Left ventricle myocardium inferior (tissue), 1 donor: ENCODE measurements around the gene PNLIP. TPM values are rescaled to one million over a fixed set of nuclear protein-coding genes. Genes with fewer than 3 reads are reported as not detected.

Experiments
- DNase-seq: peaks from one replicate; pipeline ENCODE4 v3.0.0-alpha.2; 2020
- H3K27ac ChIP-seq: fragments of 200-600 bp; replicated peaks from 2 replicates; pipeline ENCODE4 v1.8.0; 2021
- H3K27me3 ChIP-seq: fragments of 200-600 bp; 2 replicates; pipeline ENCODE4 v1.8.0; 2021; ENCODE audit warnings: low read depth
- H3K36me3 ChIP-seq: fragments of 200-600 bp; 2 replicates; pipeline ENCODE4 v1.8.0; 2021
- H3K4me1 ChIP-seq: fragments of 200-600 bp; 2 replicates; pipeline ENCODE4 v1.8.0; 2021
- H3K4me3 ChIP-seq: fragments of 200-600 bp; 2 replicates; pipeline ENCODE4 v1.8.0; 2021; ENCODE audit warnings: mild to moderate bottlenecking, moderate library complexity
- H3K9me3 ChIP-seq: fragments of 200-600 bp; replicated peaks from 2 replicates; pipeline ENCODE4 v1.8.0; 2021
- intact Hi-C: fragments of 100-400 bp; cut with micrococcal nuclease; formaldehyde crosslinking; loops from one replicate; pipeline ENCODE4 v1.11.0; 2022
- total RNA-seq: library from RNA; stranded (reverse); fragmentation: NEBNext Ultra II Directional; extraction: Animal tissue kit (Norgen Biotek cat#: 25700); gene quantifications from one replicate; pipeline ENCODE4 v1.2.1, GENCODE V29; 2021
- TF ChIP-seq, protein P1 (sequence below): fragments of 200-600 bp; IDR thresholded peaks from 2 replicates; pipeline ENCODE4 v1.8.0; 2021; ENCODE audit warnings: antibody characterized with exemption, mild to moderate bottlenecking, borderline replicate concordance
- donor health status: DM: no; HTN: yes; CAD: no; lungs with severe emphysema.

PNLIP gene
- total RNA-seq, 1 donor from 2014 or later, result not detected

DNA sequence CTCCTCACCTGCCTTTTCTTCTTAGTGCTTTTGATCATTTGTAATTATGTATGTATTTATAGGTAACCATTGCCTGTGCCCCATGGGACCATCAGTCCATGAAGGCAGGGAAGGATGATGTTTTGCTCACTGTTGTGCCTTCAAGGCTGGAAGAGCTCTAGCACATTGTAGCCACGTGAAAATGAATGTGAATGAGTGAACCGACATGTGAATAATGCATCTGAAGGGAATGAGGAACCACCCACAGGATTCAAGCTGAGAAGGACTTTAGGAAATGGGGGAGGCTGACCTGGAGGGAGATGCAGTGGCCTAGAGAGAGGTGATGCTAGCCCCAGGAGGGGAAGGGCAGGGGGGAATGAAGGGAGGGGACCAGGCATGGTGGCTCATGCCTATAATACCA is 69.1 kb downstream of the PNLIP start:
- Histone ChIP-seq H3K4me3 (no peak overlapping the region), H3K9me3 (peaks cover 6% of the 10 kb centered on the region), H3K4me1 (peaks cover under 1% of the 10 kb centered on the region), H3K27me3 (peaks cover 43% of the 10 kb centered on the region), H3K27ac (no peak overlapping the region), H3K36me3 (no peaks in the 10 kb centered on the region)
- intact Hi-C loops, result no loop called here
- DNase-seq, result no peak
- TF ChIP-seq, protein P1, sequence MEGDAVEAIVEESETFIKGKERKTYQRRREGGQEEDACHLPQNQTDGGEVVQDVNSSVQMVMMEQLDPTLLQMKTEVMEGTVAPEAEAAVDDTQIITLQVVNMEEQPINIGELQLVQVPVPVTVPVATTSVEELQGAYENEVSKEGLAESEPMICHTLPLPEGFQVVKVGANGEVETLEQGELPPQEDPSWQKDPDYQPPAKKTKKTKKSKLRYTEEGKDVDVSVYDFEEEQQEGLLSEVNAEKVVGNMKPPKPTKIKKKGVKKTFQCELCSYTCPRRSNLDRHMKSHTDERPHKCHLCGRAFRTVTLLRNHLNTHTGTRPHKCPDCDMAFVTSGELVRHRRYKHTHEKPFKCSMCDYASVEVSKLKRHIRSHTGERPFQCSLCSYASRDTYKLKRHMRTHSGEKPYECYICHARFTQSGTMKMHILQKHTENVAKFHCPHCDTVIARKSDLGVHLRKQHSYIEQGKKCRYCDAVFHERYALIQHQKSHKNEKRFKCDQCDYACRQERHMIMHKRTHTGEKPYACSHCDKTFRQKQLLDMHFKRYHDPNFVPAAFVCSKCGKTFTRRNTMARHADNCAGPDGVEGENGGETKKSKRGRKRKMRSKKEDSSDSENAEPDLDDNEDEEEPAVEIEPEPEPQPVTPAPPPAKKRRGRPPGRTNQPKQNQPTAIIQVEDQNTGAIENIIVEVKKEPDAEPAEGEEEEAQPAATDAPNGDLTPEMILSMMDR, result no peak

DNA sequence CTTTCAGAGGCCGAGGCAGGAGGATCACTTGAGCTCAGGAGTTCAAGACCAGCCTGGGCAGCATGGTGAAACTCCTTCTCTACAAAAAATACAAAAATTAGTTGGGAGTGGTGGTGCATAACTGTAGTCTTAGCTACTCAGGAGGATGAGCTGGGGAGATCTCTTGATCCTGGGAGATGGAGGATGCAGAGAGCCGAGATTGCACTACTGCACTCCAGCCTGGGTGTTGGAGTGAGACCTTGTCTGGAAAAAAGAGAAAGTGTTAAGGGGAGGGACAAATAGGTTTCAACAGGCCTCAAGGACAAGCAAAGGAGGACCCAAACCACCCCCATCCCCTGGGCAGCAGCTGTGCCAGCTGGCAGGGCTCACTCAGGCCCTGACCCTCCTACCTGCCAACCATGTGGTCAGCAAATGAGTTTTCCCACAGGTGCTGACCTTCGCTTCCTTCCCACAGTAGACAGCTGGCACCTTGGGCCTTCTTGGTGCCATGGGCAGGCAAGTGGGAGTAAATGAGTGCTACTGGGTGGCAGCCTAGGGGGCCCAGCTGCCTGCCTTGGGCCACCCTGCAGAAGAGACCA is 69.6 kb downstream of the PNLIP start:
- H3K4me3 ChIP-seq, result no peak overlapping the region
- no peak for DNase-seq
- TF ChIP-seq, protein P1, result no peak
- H3K4me1 ChIP-seq, result no peaks in the 10 kb centered on the region
- no peaks in the 10 kb centered on the region for H3K36me3 ChIP-seq
- intact Hi-C loops, result no loop called here
- H3K27ac ChIP-seq, result no peak overlapping the region
- peaks cover 38% of the 10 kb centered on the region for H3K27me3 ChIP-seq
- H3K9me3 ChIP-seq, result peaks cover 6% of the 10 kb centered on the region

Other genes starting within 250 kb of the PNLIP start
- not detected for gene CCDC172, start 221.5 kb upstream of the PNLIP start, total RNA-seq
- not detected for gene PNLIPRP3, start 118.1 kb upstream of the PNLIP start, total RNA-seq
- gene PNLIPRP1, start 45.0 kb downstream of the PNLIP start, total RNA-seq, result not detected
- gene PNLIPRP2, start 75.0 kb downstream of the PNLIP start, total RNA-seq, result not detected
- gene HSPA12A, start 196.6 kb downstream of the PNLIP start, total RNA-seq, result 15.0 TPM